ENCODE measurements around the gene A2ML1. TPM values are rescaled to one million over a fixed set of nuclear protein-coding genes. Genes with fewer than 3 reads are reported as not detected.
A peak's percentile ranks its signal among the peaks of the same experiment; 100 is the strongest.

A2ML1 gene
- total and polyA plus RNA-seq, 2 experiments from 2014 or later: not detected

- Histone ChIP-seq H3K27ac (no peak overlapping the region), H3K4me1 (ENCODE audit: low read depth) (no peaks in the 10 kb centered on the region), H3K9me3 (ENCODE audit: low read depth) (no peaks in the 10 kb centered on the region), H3K27me3 (no peaks in the 10 kb centered on the region), H3K36me3 (no peaks in the 10 kb centered on the region), H3K4me3 (no peak overlapping the region)
- TF ChIP-seq, protein P1, sequence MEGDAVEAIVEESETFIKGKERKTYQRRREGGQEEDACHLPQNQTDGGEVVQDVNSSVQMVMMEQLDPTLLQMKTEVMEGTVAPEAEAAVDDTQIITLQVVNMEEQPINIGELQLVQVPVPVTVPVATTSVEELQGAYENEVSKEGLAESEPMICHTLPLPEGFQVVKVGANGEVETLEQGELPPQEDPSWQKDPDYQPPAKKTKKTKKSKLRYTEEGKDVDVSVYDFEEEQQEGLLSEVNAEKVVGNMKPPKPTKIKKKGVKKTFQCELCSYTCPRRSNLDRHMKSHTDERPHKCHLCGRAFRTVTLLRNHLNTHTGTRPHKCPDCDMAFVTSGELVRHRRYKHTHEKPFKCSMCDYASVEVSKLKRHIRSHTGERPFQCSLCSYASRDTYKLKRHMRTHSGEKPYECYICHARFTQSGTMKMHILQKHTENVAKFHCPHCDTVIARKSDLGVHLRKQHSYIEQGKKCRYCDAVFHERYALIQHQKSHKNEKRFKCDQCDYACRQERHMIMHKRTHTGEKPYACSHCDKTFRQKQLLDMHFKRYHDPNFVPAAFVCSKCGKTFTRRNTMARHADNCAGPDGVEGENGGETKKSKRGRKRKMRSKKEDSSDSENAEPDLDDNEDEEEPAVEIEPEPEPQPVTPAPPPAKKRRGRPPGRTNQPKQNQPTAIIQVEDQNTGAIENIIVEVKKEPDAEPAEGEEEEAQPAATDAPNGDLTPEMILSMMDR (IDR thresholded peaks at IDR 0.05; ENCODE audit: low read depth, low read length): no peak
- DNase-seq (ENCODE audit: low read depth in 1 of 2, low spot score in 1 of 2): no peak
Measured at GRCh38 chr12:8876887-8877286, 54.5 kb downstream of the A2ML1 start.

- no peaks in the 10 kb centered on the region for H3K4me1 ChIP-seq (ENCODE audit: low read depth)
- H3K36me3 ChIP-seq: no peaks in the 10 kb centered on the region
- H3K4me3 ChIP-seq: no peak overlapping the region
- no peaks in the 10 kb centered on the region for H3K27me3 ChIP-seq
- no peaks in the 10 kb centered on the region for H3K9me3 ChIP-seq (ENCODE audit: low read depth)
- DNase-seq (ENCODE audit: low read depth in 1 of 2, low spot score in 1 of 2): no peak
- TF ChIP-seq, protein P1 (IDR thresholded peaks at IDR 0.05; ENCODE audit: low read depth, low read length): no peak
- no peak overlapping the region for H3K27ac ChIP-seq
Measured at GRCh38 chr12:8886502-8887284, 64.3 kb downstream of the A2ML1 start.

DNA sequence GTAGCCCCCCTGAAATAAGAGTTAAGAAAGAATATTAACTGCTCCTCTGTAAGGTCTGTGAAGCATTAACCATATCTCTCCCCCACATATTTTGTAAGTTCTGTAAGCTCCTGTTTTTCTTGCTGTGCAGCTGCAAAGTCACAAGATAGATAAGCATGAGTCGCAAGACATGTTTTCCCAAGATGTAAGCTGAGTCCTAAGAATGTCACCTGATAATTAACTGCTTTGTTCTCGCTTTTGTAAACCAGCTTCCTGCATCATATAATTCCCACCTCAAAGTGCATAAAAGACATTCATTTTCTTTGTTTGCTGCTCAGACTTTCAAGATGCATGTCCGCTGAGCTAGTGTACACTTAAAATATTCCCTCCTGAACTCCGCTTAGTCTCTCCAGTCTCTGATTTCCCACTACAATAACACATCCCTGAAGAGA, 64.9 kb downstream of the A2ML1 start:
- DNase-seq (ENCODE audit: low read depth in 1 of 2, low spot score in 1 of 2): peak in 1 of 2 donors; percentile 15
- Histone ChIP-seq H3K27ac (no peak overlapping the region), H3K9me3 (ENCODE audit: low read depth) (no peaks in the 10 kb centered on the region), H3K36me3 (no peaks in the 10 kb centered on the region), H3K27me3 (no peaks in the 10 kb centered on the region), H3K4me3 (no peak overlapping the region), H3K4me1 (ENCODE audit: low read depth) (no peaks in the 10 kb centered on the region)
- TF ChIP-seq, protein P1 (IDR thresholded peaks at IDR 0.05; ENCODE audit: low read depth, low read length): no peak

GRCh38 chr12:8890313-8891085, 68.1 kb downstream of the A2ML1 start:
- H3K27ac ChIP-seq: no peak overlapping the region

DNA sequence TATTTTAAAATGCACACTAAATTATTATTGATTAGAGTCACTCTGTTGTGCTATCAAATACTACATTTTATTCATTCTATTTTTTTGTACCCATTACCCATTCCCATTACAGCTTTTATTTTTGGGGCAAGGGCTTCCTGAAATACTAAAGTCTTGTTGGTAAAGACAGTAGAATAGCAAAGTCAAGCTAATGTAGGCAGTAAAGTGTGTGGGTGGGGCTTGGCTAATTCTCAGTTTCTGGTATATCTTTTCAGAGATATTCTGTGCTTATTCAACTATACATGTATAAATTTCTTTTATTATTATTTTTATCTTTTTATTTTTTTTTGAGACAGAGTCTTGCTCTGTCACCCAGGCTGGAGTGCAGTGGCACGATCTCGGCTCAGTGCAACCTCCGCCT, 69.6 kb downstream of the A2ML1 start:
- H3K27me3 ChIP-seq: no peaks in the 10 kb centered on the region

More at GRCh38 chr12:8890313-8891085, 68.1 kb downstream of the A2ML1 start:
- Histone ChIP-seq H3K36me3 (no peaks in the 10 kb centered on the region), H3K27me3 (no peaks in the 10 kb centered on the region), H3K4me1 (ENCODE audit: low read depth) (no peaks in the 10 kb centered on the region), H3K9me3 (ENCODE audit: low read depth) (no peaks in the 10 kb centered on the region), H3K4me3 (peak overlapping the region; percentile 26)
- DNase-seq (ENCODE audit: low read depth in 1 of 2, low spot score in 1 of 2): peak; percentile 68 to 71
- TF ChIP-seq, protein P1 (IDR thresholded peaks at IDR 0.05; ENCODE audit: low read depth, low read length): peak; percentile 82

More for the DNA sequence above, 69.6 kb downstream of the A2ML1 start:
- no peak overlapping the region for H3K27ac ChIP-seq
- H3K4me3 ChIP-seq: no peak overlapping the region
- no peaks in the 10 kb centered on the region for H3K36me3 ChIP-seq
- H3K9me3 ChIP-seq (ENCODE audit: low read depth): no peaks in the 10 kb centered on the region
- DNase-seq (ENCODE audit: low read depth in 1 of 2, low spot score in 1 of 2): no peak
- TF ChIP-seq, protein P1 (IDR thresholded peaks at IDR 0.05; ENCODE audit: low read depth, low read length): no peak
- H3K4me1 ChIP-seq (ENCODE audit: low read depth): no peaks in the 10 kb centered on the region
